ENCODE measurements around the gene IPO8. TPM values are rescaled to one million over a fixed set of nuclear protein-coding genes. Genes with fewer than 3 reads are reported as not detected.

IPO8 gene
- total RNA-seq, 1 donor from 2014 or later, result 18.7 TPM

- no peak for FAIRE-seq
- Histone ChIP-seq H3K4me3 (ENCODE audit: low read depth, low read length) (no peak overlapping the region), H3K36me3 (ENCODE audit: control insufficient read depth, insufficient read depth, low read length) (no peaks in the 10 kb centered on the region), H3K27me3 (ENCODE audit: control insufficient read depth, insufficient read depth, low read length) (no peaks in the 10 kb centered on the region)
- TF ChIP-seq CTCF (IDR thresholded peaks at IDR 0.05; ENCODE audit: insufficient read depth, low read length, severe bottlenecking), result no peak
- DNase-seq (ENCODE audit: low read depth), result peak; percentile 36
Observed at GRCh38 chr12:30582943-30583342, 112.7 kb downstream of the IPO8 start.

DNA sequence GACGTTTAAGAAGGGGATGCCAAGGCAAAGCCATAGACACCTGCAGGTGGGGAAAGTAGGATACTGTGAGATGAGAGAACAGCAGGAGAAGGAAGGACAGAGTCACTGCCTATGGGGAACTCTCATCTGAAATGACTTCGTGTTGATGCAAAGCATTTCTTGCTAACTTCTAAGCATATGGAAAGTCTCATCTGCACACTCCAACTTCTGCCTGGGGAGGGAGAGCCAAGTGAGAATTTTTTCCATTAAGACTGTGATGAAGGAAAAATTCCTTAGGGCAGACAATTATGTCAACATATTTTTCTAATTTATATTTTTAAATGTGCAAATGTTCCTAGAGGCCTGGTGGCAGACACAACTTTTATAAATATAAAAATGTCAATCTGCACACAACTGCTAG, 115.3 kb downstream of the IPO8 start:
- FAIRE-seq (no peak), DNase-seq (ENCODE audit: low read depth) (no peak)

More for the DNA sequence above, 115.3 kb downstream of the IPO8 start:
- Histone ChIP-seq H3K27me3 (ENCODE audit: control insufficient read depth, insufficient read depth, low read length) (no peaks in the 10 kb centered on the region), H3K4me3 (ENCODE audit: low read depth, low read length) (no peak overlapping the region), H3K36me3 (ENCODE audit: control insufficient read depth, insufficient read depth, low read length) (no peaks in the 10 kb centered on the region)
- no peak for TF ChIP-seq CTCF (IDR thresholded peaks at IDR 0.05; ENCODE audit: insufficient read depth, low read length, severe bottlenecking)

Other genes with a start within 250 kb of the IPO8 start
- gene CAPRIN2, start 59.1 kb upstream of the IPO8 start, total RNA-seq, result 26.2 and 31.9 TPM in 2 replicates
- under 0.01 TPM in 1 of 2 replicates, not detected in the other for gene TSPAN11, start 230.9 kb upstream of the IPO8 start, total RNA-seq

All from bronchial epithelial cell (primary cell).